HCT116 (cell line): ENCODE results near the gene ZFPL1. TPM values are rescaled to one million over a fixed set of nuclear protein-coding genes. Genes with fewer than 3 reads are reported as not detected.

Source experiments
- ATAC-seq: fragments of 200-7000 bp; cut with Tn5 transposase; 2 replicates; pipeline ENCODE4 v1.9.1; 2020; ENCODE audit warnings: mild to moderate bottlenecking, moderate library complexity
- BruUV-seq: library from RNA; stranded (reverse); fragments of 400-500 nt; replicated peaks from 2 replicates; lab custom pipeline; 2021; lab: Mats Ljungman, UMichigan
- CTCF ChIA-PET: fragments of 300-600 bp; sonication (Branson Sonifier 250); formaldehyde crosslinking; loops from one replicate; lab custom pipeline; 2021; ENCODE audit warnings: antibody characterized with exemption; lab: Charles Lee
- POLR2A ChIA-PET: fragments of 300-600, 350-600 bp; sonication (Branson Sonifier 250); formaldehyde crosslinking; loops from one replicate; lab custom pipeline; 2021; ENCODE audit warnings: antibody characterized with exemption; lab: Charles Lee
- RAD21 ChIA-PET, 2 experiments: fragments of 300-600 bp; sonication (Branson Sonifier 250); formaldehyde crosslinking; loops; one replicate each; lab custom pipeline; 2023; ENCODE audit warnings: low total read pairs in 2 of 2; ENCODE audit not compliant: uncharacterized antibody in 2 of 2, unreplicated experiment in 2 of 2, low non-redundant PET in 1 of 2; lab: Charles Lee
- DNase-seq: peaks from one replicate; pipeline ENCODE4 v3.0.0-alpha.2; 2010; ENCODE audit warnings: low read depth, low spot score
- H2AFZ ChIP-seq: fragments of 200-600 bp; shearing (Covaris generic), sonication (generic); 2 replicates; pipeline ENCODE4 v1.6.1; 2017; ENCODE audit warnings: low read depth, mixed run types, mixed read lengths, antibody characterized with exemption, low read length; ENCODE audit not compliant: poor library complexity, severe bottlenecking
- H3K27ac ChIP-seq: 2 replicates; pipeline ENCODE4 v1.5.1; 2012; ENCODE audit warnings: low read depth, low read length
- H3K27me3 ChIP-seq: fragments of 200-600 bp; sonication (generic); 2 replicates; pipeline ENCODE4 v1.6.1; 2016; ENCODE audit warnings: mixed run types, low read length, mixed read lengths; ENCODE audit not compliant: insufficient read depth
- H3K36me3 ChIP-seq, 2 experiments: fragments of 200-500 bp in 1 of 2; fragments of 200-600 bp in 1 of 2; sonication (Bioruptor generic) in 1 of 2; sonication (generic) in 1 of 2; 2 replicates each; pipeline versions ENCODE4 v1.5.1 to v1.6.1; 2014 to 2016; ENCODE audit warnings: low read length in 2 of 2, inconsistent platforms in 1 of 2, mixed read lengths in 1 of 2, mixed run types in 1 of 2; ENCODE audit not compliant: insufficient read depth in 2 of 2, control insufficient read depth in 1 of 2
- H3K4me1 ChIP-seq, 2 experiments: fragments of 200-600 bp in 1 of 2; sonication (generic) in 1 of 2; 2 replicates each; pipeline versions ENCODE4 v1.5.1 to v1.6.1; 2012 to 2017; ENCODE audit warnings: low read length in 2 of 2, inconsistent platforms in 1 of 2, mild to moderate bottlenecking in 1 of 2, mixed read lengths in 1 of 2, mixed run types in 1 of 2, moderate library complexity in 1 of 2; ENCODE audit not compliant: insufficient read depth in 2 of 2, control insufficient read depth in 1 of 2
- H3K4me2 ChIP-seq: fragments of 200-600 bp; sonication (generic); 2 replicates; pipeline ENCODE4 v1.6.1; 2017; ENCODE audit warnings: mixed run types, low read length, mixed read lengths
- H3K4me3 ChIP-seq, 2 experiments: fragments of 200-600 bp in 1 of 2; sonication (generic) in 1 of 2; replicated peaks in 1 of 2; 2 replicates each; pipeline ENCODE4 v1.5.1; 2011 to 2016; ENCODE audit warnings: low read length in 2 of 2, control low read depth in 1 of 2, low read depth in 1 of 2, mild to moderate bottlenecking in 1 of 2, mixed read lengths in 1 of 2, mixed run types in 1 of 2
- H3K79me2 ChIP-seq: fragments of 200-600 bp; sonication (generic); 2 replicates; pipeline ENCODE4 v1.6.1; 2017; ENCODE audit warnings: mild to moderate bottlenecking, mixed run types, low read length, moderate library complexity, mixed read lengths; ENCODE audit not compliant: insufficient read depth
- H3K9ac ChIP-seq: fragments of 200-600 bp; sonication (generic); 2 replicates; pipeline ENCODE4 v1.6.1; 2016; ENCODE audit warnings: low read length, mixed read lengths
- H3K9me2 ChIP-seq: fragments of 200-600 bp; sonication (generic), shearing (Covaris generic); 2 replicates; pipeline ENCODE4 v1.6.1; 2017; ENCODE audit warnings: mixed run types, mild to moderate bottlenecking, moderate library complexity; ENCODE audit not compliant: insufficient read depth
- H3K9me3 ChIP-seq, 2 experiments: fragments of 200-500 bp in 1 of 2; fragments of 200-600 bp in 1 of 2; sonication (Bioruptor generic) in 1 of 2; sonication (generic) in 1 of 2; 2 replicates each; pipeline ENCODE4 v1.6.1; 2014 to 2017; ENCODE audit warnings: low read length in 2 of 2, mixed read lengths in 2 of 2, inconsistent platforms in 1 of 2, low read depth in 1 of 2, mild to moderate bottlenecking in 1 of 2, mixed run types in 1 of 2, moderate library complexity in 1 of 2; ENCODE audit not compliant: control insufficient read depth in 1 of 2, insufficient read depth in 1 of 2
- H4K20me1 ChIP-seq: fragments of 200-600 bp; sonication (generic), shearing (Covaris generic); 2 replicates; pipeline ENCODE4 v1.6.1; 2017; ENCODE audit warnings: mixed run types, mild to moderate bottlenecking, moderate library complexity; ENCODE audit not compliant: insufficient read depth
- ATF3 ChIP-seq: IDR thresholded peaks from 2 replicates; pipeline ENCODE4 v1.6.1; 2012
- EZH2 ChIP-seq: fragments of 200-600 bp; sonication (generic); IDR thresholded peaks from 2 replicates; pipeline ENCODE4 v1.6.1; 2017; ENCODE audit warnings: antibody characterized with exemption, mixed run types
- JUND ChIP-seq: IDR thresholded peaks from 2 replicates; pipeline ENCODE4 v1.6.1; 2012
- POLR2AphosphoS5 ChIP-seq: IDR thresholded peaks from 2 replicates; pipeline ENCODE4 v1.6.1; 2011; ENCODE audit warnings: mild to moderate bottlenecking, low read depth, low read length, moderate library complexity
- SIN3A ChIP-seq: IDR thresholded peaks from 2 replicates; pipeline ENCODE4 v1.6.1; 2012; ENCODE audit warnings: low read depth
- YY1 ChIP-seq: IDR thresholded peaks from 2 replicates; pipeline ENCODE4 v1.6.1; 2011; ENCODE audit warnings: low read length, low read depth, moderate library complexity, mild to moderate bottlenecking; ENCODE audit not compliant: insufficient replicate concordance; ENCODE audit errors: extremely low read depth
- intact Hi-C: fragments of 100-400 bp; cut with micrococcal nuclease; formaldehyde crosslinking; loops from 2 replicates; pipeline ENCODE4 v1.10.0; 2022
- total RNA-seq: library from RNA; stranded (reverse); gene quantifications from one replicate; pipeline ENCODE4 v1.2.1, GENCODE V29; 2021; ENCODE audit not compliant: unreplicated experiment
- TF ChIP-seq, protein P1 (sequence below), 3 experiments: fragments of 200-600 bp in 1 of 3; sonication (generic) in 1 of 3; IDR thresholded peaks in 2 of 3; conservative IDR thresholded peaks in 1 of 3; 2 replicates each; pipeline ENCODE4 v1.5.1; 2012 to 2017; ENCODE audit warnings: low read depth in 2 of 3, low read length in 2 of 3, antibody characterized with exemption in 1 of 3, borderline replicate concordance in 1 of 3, control low read depth in 1 of 3, mild to moderate bottlenecking in 1 of 3, mixed read lengths in 1 of 3, mixed run types in 1 of 3, moderate library complexity in 1 of 3; ENCODE audit not compliant: insufficient read depth in 1 of 3

Gene ZFPL1
- total RNA-seq, 1 experiment from 2014 or later = 35.3 TPM

DNA sequence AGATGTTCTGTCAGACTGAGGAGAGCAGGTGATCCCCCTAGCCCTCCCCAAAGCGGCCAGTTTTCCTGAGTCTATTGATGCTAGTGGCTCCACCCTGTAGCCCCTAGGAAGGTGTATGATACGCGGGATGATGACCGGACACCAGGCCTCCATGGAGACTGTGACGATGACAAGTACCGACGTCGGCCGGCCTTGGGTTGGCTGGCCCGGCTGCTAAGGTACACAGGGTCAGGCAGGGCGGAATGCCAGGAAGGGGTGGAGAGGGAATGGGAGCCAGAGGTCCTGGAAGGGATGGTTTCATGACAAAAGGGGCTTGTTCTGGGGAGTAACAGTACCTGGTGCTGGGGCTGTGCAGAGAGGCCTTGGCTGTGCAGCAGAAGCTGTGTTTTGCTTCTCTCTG is 3.2 kb downstream of the ZFPL1 start (continued):
- TF ChIP-seq YY1 (no peak), SIN3A (no peak), JUND (no peak), POLR2AphosphoS5 (no peak), EZH2 (no peak)
- TF ChIP-seq, all 23 proteins: peak for 0

- Histone ChIP-seq H3K4me3 (no peak overlapping the region), H3K27me3 (no peaks in the 10 kb centered on the region), H3K27ac (no peak overlapping the region), H3K9me2 (no peaks in the 10 kb centered on the region), H4K20me1 (no peaks in the 10 kb centered on the region), H3K4me1 (peaks cover 4 to 12% of the 10 kb centered on the region in 2 experiments; a peak in 3 of 4 replicates), H3K9me3 (no peaks in the 10 kb centered on the region), H3K36me3 (peaks cover 0 to 18% of the 10 kb centered on the region in 2 experiments; a peak in 1 of 4 replicates), H2AFZ (no peak overlapping the region), H3K4me2 (no peak overlapping the region), H3K9ac (no peak overlapping the region), H3K79me2 (peaks cover 16% of the 10 kb centered on the region)
- intact Hi-C loops = no loop called here
- TF ChIP-seq ATF3 = no peak
- TF ChIP-seq, protein P1, sequence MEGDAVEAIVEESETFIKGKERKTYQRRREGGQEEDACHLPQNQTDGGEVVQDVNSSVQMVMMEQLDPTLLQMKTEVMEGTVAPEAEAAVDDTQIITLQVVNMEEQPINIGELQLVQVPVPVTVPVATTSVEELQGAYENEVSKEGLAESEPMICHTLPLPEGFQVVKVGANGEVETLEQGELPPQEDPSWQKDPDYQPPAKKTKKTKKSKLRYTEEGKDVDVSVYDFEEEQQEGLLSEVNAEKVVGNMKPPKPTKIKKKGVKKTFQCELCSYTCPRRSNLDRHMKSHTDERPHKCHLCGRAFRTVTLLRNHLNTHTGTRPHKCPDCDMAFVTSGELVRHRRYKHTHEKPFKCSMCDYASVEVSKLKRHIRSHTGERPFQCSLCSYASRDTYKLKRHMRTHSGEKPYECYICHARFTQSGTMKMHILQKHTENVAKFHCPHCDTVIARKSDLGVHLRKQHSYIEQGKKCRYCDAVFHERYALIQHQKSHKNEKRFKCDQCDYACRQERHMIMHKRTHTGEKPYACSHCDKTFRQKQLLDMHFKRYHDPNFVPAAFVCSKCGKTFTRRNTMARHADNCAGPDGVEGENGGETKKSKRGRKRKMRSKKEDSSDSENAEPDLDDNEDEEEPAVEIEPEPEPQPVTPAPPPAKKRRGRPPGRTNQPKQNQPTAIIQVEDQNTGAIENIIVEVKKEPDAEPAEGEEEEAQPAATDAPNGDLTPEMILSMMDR (IDR thresholded peaks at IDR 0.05 in 2 of 3, conservative IDR thresholded peaks at IDR 0.05 in 1 of 3; ENCODE audit: borderline replicate concordance in 1 of 3, insufficient read depth in 1 of 3, low read depth in 2 of 3, low read length in 2 of 3) = no peak
- ATAC-seq (no peak), DNase-seq (no peak)
- POLR2A ChIA-PET = no interaction called here
- no TSS peak for BruUV-seq
- CTCF ChIA-PET = no interaction called here
- RAD21 ChIA-PET = no interaction called here
Observed at GRCh38 chr11:65087827-65088226, 3.8 kb downstream of the ZFPL1 start.
